ENCODE measurements around the gene EFNB2.

GRCh38 chr13:106505732-106506131 lies 29.7 kb downstream of the EFNB2 start:
- no peak for TF ChIP-seq CTCF (IDR thresholded peaks at IDR 0.05)
- TF ChIP-seq POLR2A (IDR thresholded peaks at IDR 0.05) = no peak
